Stimulated activated CD4-positive, alpha-beta T cell treated with anti-CD3 and anti-CD28 coated beads, Interleukin-1b, Interleukin-23, amount 100 ng/mL, for 1 hour (primary cell): ENCODE results near the gene TOB2.
"Not testable (repeated sequence)": the region's sequence is repeated elsewhere in the genome, so short reads cannot be mapped to it uniquely, and the experiment has no call there.

Experiments
- DNase-seq, 2 donors: peaks; one replicate each; pipeline ENCODE4 v3.0.0-alpha.2; 2020; ENCODE audit warnings: low read depth in 2 of 2

The TOB2 gene

DNA sequence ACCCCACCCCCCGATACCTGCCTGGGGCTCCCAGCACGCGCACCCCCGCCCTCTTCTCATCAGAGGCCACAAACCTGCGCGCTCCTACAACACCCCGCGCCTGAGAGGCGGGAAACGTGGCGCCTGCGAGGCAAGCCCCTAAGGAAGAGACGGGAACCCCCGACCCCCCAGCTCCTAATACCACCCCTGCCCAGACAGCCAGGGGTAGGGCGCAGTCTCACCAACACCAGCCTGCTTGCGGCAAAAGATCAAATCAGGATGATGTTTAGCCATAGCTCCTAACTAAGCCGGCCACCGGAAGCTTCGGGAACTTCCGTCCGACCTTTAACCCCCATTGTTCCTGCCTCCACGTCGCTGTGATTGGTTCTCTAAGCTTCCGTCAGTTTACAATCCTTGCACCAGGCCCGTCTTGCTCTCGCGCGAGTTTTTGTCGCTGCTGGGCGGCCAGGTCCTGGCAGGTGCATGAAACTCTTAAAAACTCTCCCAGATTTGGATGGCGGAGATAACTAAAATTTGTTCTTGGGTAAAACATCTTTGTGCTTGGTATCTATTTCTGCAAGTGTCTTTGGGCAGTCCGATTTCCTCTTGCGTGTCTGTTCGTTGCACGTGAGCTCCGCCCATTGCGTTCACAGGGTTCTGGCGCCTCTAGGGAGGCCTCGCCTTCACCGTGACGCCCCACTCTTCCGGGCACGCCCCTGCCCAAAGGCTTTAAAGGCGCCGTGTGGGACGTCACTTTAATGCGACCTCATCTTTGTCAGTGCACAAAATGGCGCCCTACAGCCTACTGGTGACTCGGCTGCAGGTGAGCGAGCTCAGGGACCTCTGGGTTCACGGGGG, 22.0 kb upstream of the TOB2 start, which contains the start of the genes ACO2 and PHF5A:
ACO2 (plus strand) TSS at position 737 of the 837 bp plus-strand sequence; CDS start at position 767, 30 bp downstream.
PHF5A (minus strand) TSS at position 312 of the 837 bp plus-strand sequence; CDS start at position 273, 39 bp downstream.
- peak; percentile 90 to 97 for DNase-seq

- no peak for DNase-seq
Measured at GRCh38 chr22:41461901-41462300, 15.3 kb upstream of the TOB2 start.

- DNase-seq = not testable (repeated sequence)
Measured at GRCh38 chr22:41460071-41460470, 13.5 kb upstream of the TOB2 start.

DNA sequence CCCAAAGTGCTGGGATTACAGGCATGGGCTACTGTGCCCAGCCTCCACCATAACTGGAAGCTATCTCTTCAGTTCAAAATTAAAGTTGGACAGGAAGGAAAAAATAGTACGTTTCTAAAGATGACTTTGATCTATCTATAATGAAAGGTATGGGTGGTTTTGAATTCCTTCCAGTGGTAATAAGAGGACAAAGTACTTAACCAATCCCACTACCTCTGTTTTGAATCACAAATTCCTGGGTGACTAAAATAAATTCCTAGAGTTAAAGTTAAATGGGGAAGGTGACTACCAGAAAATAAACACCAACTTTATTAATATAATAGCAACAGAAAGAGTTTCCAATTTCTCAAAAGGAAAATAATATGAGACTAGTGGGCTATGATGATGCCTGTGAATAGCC, 12.8 kb upstream of the TOB2 start:
- no peak for DNase-seq

GRCh38 chr22:41458161-41458728, 11.6 kb upstream of the TOB2 start:
- no peak for DNase-seq

DNA sequence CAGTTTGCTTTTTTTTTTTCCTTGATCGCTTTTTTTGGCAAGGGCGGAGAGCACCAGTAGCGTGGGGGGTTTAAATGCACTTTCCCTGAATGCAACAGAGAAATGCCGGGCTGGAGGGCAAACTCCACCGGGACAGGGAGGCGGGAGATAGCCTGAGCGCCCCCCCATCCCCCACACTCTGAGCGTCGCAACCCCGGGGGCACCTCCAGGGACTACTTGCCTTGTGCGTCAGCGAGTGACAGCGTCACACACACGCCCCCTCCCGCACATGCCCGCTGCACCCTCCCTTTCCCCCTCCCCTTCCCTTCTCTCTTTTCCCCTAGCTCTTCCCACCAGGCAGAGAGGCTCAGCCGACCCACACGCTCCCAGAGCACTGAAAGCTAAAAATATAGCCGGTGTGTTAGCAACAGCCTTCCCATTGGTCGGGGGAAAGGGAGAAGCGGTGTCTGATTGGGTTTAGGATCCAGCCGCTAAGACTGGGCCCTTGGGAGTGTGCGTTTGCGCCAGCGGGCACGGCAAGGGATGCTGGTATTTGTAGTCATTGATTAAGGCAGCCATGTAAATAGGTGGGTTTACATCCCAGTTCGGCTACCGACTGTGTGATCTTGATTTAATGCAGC, 1.7 kb upstream of the TOB2 start:
- peak; percentile 57 to 78 for DNase-seq

DNA sequence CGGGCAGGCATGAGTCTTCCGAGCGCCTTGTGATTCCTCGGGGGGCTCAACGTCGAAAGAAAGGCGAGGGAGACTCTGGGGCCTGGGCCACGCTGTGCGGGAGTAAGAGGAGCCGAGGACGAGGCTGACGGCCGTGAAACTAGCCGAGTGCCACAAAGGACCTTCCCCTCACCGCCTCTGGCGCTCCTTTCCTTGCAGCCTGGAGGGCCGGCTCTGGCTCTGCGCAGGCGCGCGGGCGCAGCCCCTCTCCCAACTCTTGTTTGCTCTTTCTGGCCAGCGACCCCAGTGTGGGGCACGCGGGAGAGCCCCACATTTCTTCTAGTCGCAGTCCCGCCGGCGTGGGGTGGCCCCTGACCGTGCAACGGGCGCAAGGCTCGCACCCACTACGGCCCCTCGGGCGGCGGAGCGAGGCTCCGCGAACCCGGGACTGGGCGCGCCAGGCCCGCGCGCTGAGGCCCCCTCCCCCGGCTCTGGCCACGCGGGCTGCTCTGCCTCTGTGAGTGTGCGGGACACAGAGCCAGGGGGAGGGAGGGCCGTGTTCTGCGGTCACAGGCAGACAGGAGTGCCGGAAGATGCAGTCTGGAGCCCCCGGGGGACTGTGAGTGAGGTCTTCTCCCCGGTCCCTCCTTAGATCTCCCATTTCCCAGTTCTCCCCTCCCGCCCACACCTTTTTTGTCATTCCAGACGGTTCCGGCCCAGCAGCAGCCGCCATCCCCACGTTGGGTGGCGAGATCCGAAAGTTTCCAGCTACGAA, 1.0 kb upstream of the TOB2 start:
- peak in 1 of 2 donors; percentile 27 for DNase-seq

- DNase-seq = no peak
Measured at GRCh38 chr22:41446057-41446501, 522 bp downstream of the TOB2 start.

- no peak for DNase-seq
Measured at GRCh38 chr22:41445129-41446056, 1.2 kb downstream of the TOB2 start.

DNA sequence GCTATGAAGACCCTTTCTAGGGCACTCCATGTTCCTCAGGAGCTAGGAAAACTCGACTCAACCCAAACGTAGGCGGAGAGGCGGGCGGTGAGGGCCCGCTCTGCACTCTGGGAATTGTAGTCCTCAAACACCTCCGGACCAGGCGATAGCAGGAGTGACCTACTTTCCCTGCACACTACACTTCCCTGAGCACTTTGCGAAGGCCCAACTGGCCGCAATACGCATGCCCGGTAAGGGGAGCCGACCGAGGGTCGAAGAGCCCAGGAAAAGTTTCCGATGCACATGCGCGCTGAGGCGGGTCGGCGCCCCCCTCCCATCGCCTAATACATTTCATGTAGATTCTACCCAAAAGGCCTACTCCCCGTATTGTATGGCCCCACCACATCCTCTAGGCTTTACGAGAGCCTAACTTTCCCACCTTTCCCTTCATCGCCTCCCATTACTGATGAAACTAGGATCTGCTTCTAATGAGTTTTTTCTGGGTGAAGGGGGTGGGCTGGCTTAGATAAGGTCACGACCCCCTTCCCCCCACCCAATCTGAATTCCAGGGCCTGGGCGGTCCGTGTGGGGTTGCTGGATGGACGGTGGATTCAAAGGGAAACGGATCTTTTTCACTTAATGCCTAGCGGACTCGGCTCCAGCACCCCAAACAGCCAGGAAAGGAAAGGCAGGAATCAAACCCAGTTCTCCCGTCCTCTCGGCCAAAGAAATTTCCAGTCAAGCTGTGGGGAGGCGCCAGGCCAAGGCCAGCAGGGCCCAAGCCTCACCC, 2.1 kb downstream of the TOB2 start:
- peak; percentile 55 to 68 for DNase-seq

DNA sequence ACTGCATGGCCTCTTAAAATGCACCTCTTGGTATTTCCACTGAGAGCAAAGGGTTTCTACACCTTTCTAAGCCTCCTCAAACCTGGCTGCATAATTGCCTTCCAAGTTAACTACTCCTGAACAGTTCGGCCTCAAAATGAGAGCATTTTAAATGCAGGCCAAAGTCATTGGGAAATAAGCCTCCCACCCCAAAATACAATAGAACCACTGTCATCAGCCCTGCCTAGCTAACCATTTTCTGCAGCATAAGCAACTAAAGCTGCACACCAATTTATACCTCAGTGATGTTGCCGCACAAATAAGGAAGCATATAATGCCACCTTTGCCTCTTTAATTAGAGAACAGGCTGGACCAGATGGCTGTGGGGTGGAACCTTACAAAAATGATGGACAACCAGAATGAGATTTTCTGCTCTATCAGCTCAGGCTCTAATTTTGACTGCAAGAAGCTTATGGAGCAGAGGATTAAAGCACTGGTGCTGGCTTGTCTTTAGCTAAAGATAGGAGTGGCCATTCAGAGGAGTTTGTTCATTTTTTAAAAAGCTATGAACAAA, 4.3 kb downstream of the TOB2 start:
- DNase-seq = no peak

DNA sequence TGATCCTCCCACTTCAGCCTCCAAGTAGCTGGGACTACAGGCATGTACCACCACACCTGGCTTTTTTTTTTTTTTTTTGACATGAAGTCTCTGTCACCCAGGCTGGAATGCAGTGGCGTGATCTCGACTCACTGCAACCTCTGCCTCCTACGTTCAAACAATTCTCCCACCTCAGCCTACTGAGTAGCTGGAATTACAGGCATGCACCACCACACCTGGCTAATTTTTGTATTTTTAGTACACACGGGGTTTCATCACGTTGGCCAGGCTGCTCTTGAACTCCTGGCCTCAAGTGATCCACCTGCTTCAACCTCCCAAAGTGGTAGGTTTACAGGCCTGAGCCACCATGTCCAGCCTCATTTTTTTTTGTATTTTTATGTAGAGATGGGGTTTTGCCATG, 6.1 kb downstream of the TOB2 start:
- DNase-seq = not testable (repeated sequence)

DNA sequence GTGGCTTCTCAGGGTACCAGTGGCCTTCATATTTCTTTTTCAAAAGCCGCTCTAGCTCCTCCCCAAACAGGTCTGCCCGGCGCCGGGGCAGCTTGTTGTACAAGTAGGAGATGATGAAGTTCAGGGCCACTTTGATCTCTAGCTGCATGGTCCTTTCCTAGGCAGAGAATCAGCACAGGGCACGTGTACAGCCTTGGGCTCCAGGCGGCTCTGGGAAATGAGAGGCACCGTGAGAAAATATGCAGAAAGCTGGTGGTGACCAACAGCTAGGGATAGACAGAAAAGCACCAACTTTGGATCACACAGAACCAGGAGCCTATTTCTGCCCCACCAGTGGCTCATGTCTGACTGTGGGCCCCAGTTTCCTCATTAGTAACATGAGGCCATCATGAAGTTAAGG, 9.4 kb downstream of the TOB2 start:
- no peak for DNase-seq

DNA sequence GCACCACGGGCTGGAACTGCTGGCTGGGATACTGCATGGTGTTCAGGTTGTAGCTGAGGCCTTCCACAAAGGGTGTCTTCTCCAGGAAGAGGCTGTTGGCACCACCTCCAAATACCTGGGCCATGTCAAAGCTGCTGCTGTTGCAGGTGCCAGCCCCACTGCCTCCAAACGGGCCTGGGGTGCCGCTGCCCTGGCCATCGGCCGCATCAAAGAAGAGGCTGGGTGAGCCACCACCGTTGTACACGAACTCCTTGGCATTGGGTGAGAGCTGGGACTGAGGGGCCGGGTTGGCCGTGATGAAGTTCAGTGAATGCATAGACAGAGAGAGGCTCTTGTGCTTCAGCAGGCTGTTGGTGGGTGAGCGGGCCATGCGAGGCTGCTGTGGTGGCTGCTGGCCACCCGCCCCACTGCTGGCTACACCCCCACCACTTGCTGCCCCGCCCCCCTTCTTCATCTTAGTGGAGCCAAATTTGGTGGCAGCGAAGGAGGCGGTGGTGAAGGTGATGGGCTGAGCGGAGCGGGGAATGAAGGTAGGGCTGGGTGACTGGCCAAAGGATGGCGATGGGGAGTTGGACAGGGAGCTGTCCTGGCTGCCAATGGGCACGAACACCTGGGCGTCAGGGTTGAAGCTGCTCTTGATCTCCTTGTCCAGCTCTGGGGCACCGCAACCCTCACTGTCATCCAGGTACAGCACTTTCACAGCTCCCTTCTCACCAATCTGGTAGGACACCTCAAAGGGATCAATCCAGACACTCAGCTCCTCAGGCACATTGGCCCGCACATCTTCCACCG, 10.1 kb downstream of the TOB2 start:
- no peak for DNase-seq

- DNase-seq = no peak
Measured at GRCh38 chr22:41435560-41435959, 11.0 kb downstream of the TOB2 start.

DNA sequence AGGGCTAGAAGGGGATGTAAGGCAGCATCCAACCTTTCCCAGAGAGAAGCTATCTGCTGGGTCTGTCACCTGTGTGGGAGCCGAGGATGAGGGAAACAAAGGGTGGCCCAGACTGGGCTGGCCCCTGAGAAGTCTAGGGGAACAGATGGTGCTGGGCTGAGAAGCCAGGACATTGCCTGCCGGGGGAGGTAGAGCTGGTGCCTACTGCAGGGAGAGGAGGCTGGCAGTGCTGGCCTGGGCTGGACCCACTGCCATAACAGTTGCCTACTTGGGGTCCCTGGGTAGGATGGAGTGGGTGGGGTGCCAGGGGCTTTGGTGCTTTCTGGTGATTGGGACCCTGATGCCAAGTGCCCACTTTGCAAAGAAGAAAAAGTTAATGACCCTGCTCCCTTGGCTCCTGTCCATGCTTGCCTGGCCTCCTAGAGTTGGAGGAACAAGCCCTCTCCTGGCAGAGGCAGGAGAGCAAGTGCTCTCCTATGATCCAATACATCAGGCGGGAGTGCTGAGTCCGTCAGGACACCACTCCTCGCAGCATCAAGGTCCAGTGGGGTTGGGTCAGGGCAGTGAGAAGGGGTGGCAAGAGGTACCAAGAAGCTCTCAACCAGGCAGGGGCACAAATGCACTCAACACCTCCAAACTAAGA, 12.1 kb downstream of the TOB2 start:
- DNase-seq = not testable (repeated sequence)

DNA sequence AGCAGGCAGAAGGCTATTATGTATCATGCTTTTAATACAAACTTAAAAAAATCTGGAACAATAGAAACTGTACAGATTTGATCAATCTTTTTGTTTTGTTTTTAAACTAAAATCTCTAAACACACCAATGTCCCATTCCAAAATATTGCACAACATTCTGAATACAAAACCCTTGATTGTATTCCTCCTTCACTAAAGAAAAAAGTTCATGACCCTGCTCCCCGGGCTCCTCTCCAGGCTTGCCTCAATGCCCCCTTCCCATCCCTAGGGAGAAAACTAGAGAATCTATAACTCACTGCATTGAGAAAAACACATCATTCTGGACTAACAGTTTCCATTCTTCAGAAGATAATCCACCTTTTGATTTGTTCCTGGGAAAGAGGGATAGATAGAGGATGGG, 13.1 kb downstream of the TOB2 start:
- not testable (repeated sequence) for DNase-seq

GRCh38 chr22:41431656-41432055, 14.9 kb downstream of the TOB2 start:
- DNase-seq = no peak
